ENCODE measurements around the gene STOML1. TPM values are rescaled to one million over a fixed set of nuclear protein-coding genes. Genes with fewer than 3 reads are reported as not detected.
A peak's percentile ranks its signal among the peaks of the same experiment; 100 is the strongest.

The STOML1 gene
- total RNA-seq, 2 experiments from 2014 or later = 8.0 to 8.9 TPM

GRCh38 chr15:73993211-73993994 lies 1.3 kb upstream of the STOML1 start:
- TF ChIP-seq CTCF (conservative IDR thresholded peaks at IDR 0.05; ENCODE audit: low read length) = no peak
- TF ChIP-seq EZH2phosphoT487 (IDR thresholded peaks at IDR 0.05; ENCODE audit: borderline replicate concordance, low read depth, low read length) = no peak
- H3K9me3 ChIP-seq (ENCODE audit: low read length) = no peaks in the 10 kb centered on the region
- peak overlapping the region; percentile 98 for H3K4me2 ChIP-seq (ENCODE audit: low read length)
- H3K79me2 ChIP-seq (ENCODE audit: insufficient read depth, low read depth, low read length) = peaks cover 25% of the 10 kb centered on the region; the same call in 1 of the 2 replicates
- peak overlapping the region; percentile 93; the same call in 1 of the 2 replicates for H2AFZ ChIP-seq (ENCODE audit: low read length)
- BruUV-seq (replicated peaks) = no TSS peak
- ChIA-PET CTCF (ENCODE audit: unreplicated experiment) (no interaction called here), POLR2A (interaction anchor here (1.0 to 1.8 kb wide), 4 partner anchors 8 to 17 kb away, joined by 4 to 10 read pairs (median 6); no protein-coding TSS in a partner anchor)
- no peak for DNase-seq (ENCODE audit: low spot score)
- intact Hi-C loops (cut with micrococcal nuclease; ENCODE audit: unreplicated experiment) = loop anchor here (5.0 to 10.0 kb wide), 2 partner anchors 471 to 1761 kb away; partner anchors contain the start of genes PKM and UBL7
- H3K4me3 ChIP-seq (ENCODE audit: low read depth, low read length, poor library complexity, severe bottlenecking) = peak overlapping the region; percentile 89
- H3K36me3 ChIP-seq (ENCODE audit: insufficient read depth, low read length) = peaks cover 3% of the 10 kb centered on the region; the same call in 1 of the 2 replicates
- H3K27ac ChIP-seq (ENCODE audit: low read depth, low read length, poor library complexity, severe bottlenecking) = no peak overlapping the region
- H3K9me2 ChIP-seq (ENCODE audit: insufficient read depth, low read length) = no peaks in the 10 kb centered on the region
- H3K4me1 ChIP-seq (ENCODE audit: insufficient read depth, low read length, poor library complexity, severe bottlenecking) = peaks cover 45% of the 10 kb centered on the region
- H4K20me1 ChIP-seq (ENCODE audit: insufficient read depth, low read length) = peaks cover 7% of the 10 kb centered on the region; the same call in 1 of the 2 replicates

DNA sequence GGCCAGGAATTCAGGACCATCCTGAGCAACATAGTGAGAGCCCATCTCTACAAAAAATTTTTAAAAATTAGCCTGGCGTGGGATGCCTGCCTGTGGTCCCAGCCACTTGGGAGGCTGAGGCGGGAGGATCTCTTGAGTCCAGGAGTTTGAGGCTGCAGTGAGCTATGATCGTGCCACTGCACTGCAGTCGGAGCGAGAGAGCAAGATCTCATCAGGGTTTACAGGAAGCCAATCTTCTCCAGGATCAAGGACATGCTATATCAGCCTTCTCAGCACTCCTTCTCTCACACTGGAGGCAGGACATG lies 451 bp upstream of the STOML1 start:
- CTCF ChIA-PET (ENCODE audit: unreplicated experiment) = no interaction called here
- intact Hi-C loops (cut with micrococcal nuclease; ENCODE audit: unreplicated experiment) = loop anchor here (5.0 to 10.0 kb wide), 2 partner anchors 472 to 1760 kb away; partner anchors contain the start of genes PKM and UBL7
- H3K9me3 ChIP-seq (ENCODE audit: low read length) = no peaks in the 10 kb centered on the region
- peaks cover 44% of the 10 kb centered on the region for H3K4me1 ChIP-seq (ENCODE audit: insufficient read depth, low read length, poor library complexity, severe bottlenecking)
- no peak for DNase-seq (ENCODE audit: low spot score)
- no peaks in the 10 kb centered on the region for H3K36me3 ChIP-seq (ENCODE audit: insufficient read depth, low read length)
- H3K27ac ChIP-seq (ENCODE audit: low read depth, low read length, poor library complexity, severe bottlenecking) = no peak overlapping the region
- peak overlapping the region; percentile 97 for H3K4me3 ChIP-seq (ENCODE audit: low read depth, low read length, poor library complexity, severe bottlenecking)
- no TSS peak for BruUV-seq (replicated peaks)
- TF ChIP-seq CTCF (conservative IDR thresholded peaks at IDR 0.05; ENCODE audit: low read length) (peak; percentile 11; the same call in 1 of the 2 replicates), EZH2phosphoT487 (IDR thresholded peaks at IDR 0.05; ENCODE audit: borderline replicate concordance, low read depth, low read length) (no peak)
- H4K20me1 ChIP-seq (ENCODE audit: insufficient read depth, low read length) = peaks cover 4% of the 10 kb centered on the region; the same call in 1 of the 2 replicates
- no peaks in the 10 kb centered on the region for H3K9me2 ChIP-seq (ENCODE audit: insufficient read depth, low read length)
- H2AFZ ChIP-seq (ENCODE audit: low read length) = peak overlapping the region; percentile 83; the same call in 1 of the 2 replicates
- peaks cover 24% of the 10 kb centered on the region; the same call in 1 of the 2 replicates for H3K79me2 ChIP-seq (ENCODE audit: insufficient read depth, low read depth, low read length)
- POLR2A ChIA-PET = interaction anchor here (1.0 kb wide), 1 partner anchor 13 kb away, joined by 4 read pairs; no protein-coding TSS in a partner anchor
- H3K4me2 ChIP-seq (ENCODE audit: low read length) = peak overlapping the region; percentile 52

All from OCI-LY7 (cell line).